SU-DHL-6 (cell line): ENCODE measurements around the gene TNNI3K.

Source experiments
- H2AFZ ChIP-seq: fragments of 200-600 bp; sonication (generic); 2 replicates; pipeline ENCODE4 v1.6.1; 2014; ENCODE audit warnings: low read depth, mild to moderate bottlenecking, moderate library complexity, mixed read lengths, antibody characterized with exemption, low read length; ENCODE audit not compliant: severe bottlenecking
- H3F3A ChIP-seq: fragments of 200-600 bp; shearing (Covaris generic); 2 replicates; pipeline ENCODE4 v1.6.0; 2016; ENCODE audit warnings: antibody characterized with exemption, mild to moderate bottlenecking; ENCODE audit not compliant: insufficient read depth
- H3K27ac ChIP-seq: fragments of 200-600 bp; sonication (generic); 2 replicates; pipeline ENCODE4 v1.5.1; 2016; ENCODE audit warnings: low read depth, mild to moderate bottlenecking, low read length, moderate library complexity, mixed read lengths
- H3K27me3 ChIP-seq: fragments of 200-600 bp; sonication (generic), shearing (Covaris generic); 2 replicates; pipeline ENCODE4 v1.6.0; 2014; ENCODE audit warnings: mild to moderate bottlenecking, low read length
- H3K36me3 ChIP-seq: fragments of 200-600 bp; sonication (generic); 2 replicates; pipeline ENCODE4 v1.6.1; 2014; ENCODE audit warnings: mild to moderate bottlenecking, low read length, mixed read lengths
- H3K4me2 ChIP-seq: fragments of 300-600, 200-600 bp; shearing (Covaris generic), sonication (generic); 2 replicates; pipeline ENCODE4 v1.6.0; 2014; ENCODE audit warnings: low read length, low read depth, mild to moderate bottlenecking; ENCODE audit not compliant: poor library complexity, severe bottlenecking
- H3K4me3 ChIP-seq: fragments of 200-600 bp; sonication (generic); 2 replicates; pipeline ENCODE4 v1.5.1; 2014; ENCODE audit warnings: antibody characterized with exemption, low read length, mild to moderate bottlenecking, mixed read lengths; ENCODE audit not compliant: insufficient read depth, poor library complexity, severe bottlenecking
- H3K79me2 ChIP-seq: fragments of 200-600 bp; sonication (generic); 2 replicates; pipeline ENCODE4 v1.6.1; 2014; ENCODE audit warnings: mild to moderate bottlenecking, low read length, moderate library complexity; ENCODE audit not compliant: insufficient read depth
- H3K9ac ChIP-seq: fragments of 200-600 bp; sonication (generic); 2 replicates; pipeline ENCODE4 v1.7.0; 2014; ENCODE audit warnings: mild to moderate bottlenecking, low read length
- H3K9me2 ChIP-seq: fragments of 200-600 bp; sonication (generic); replicated peaks from 2 replicates; pipeline ENCODE4 v1.6.1; 2014; ENCODE audit warnings: low read length; ENCODE audit not compliant: insufficient read depth
- H3K9me3 ChIP-seq: fragments of 200-600 bp; sonication (generic); 2 replicates; pipeline ENCODE4 v1.6.1; 2014; ENCODE audit warnings: low read length, mixed read lengths; ENCODE audit not compliant: insufficient read depth
- H4K20me1 ChIP-seq: fragments of 200-600 bp; sonication (generic); 2 replicates; pipeline ENCODE4 v1.6.1; 2014; ENCODE audit warnings: low read depth, mild to moderate bottlenecking, antibody characterized with exemption, low read length, moderate library complexity, mixed read lengths
- CTCF ChIP-seq: fragments of 200-600 bp; sonication (generic); IDR thresholded peaks from one replicate; pipeline ENCODE4 v1.5.1; 2017; ENCODE audit warnings: antibody characterized with exemption, mild to moderate bottlenecking, low read length, moderate library complexity; ENCODE audit not compliant: insufficient read depth, poor library complexity, severe bottlenecking
- EZH2phosphoT487 ChIP-seq: fragments of 200-600 bp; sonication (generic), shearing (Covaris generic); conservative IDR thresholded peaks from 2 replicates; pipeline ENCODE4 v1.6.1; 2018; ENCODE audit warnings: mild to moderate bottlenecking, antibody characterized with exemption, low read length, moderate library complexity, mixed read lengths

TNNI3K gene

GRCh38 chr1:74266001-74266400 lies 30.8 kb downstream of the TNNI3K start:
- no peaks in the 10 kb centered on the region for H3K27me3 ChIP-seq
- no peaks in the 10 kb centered on the region for H3F3A ChIP-seq
- no peaks in the 10 kb centered on the region for H3K9me2 ChIP-seq
- no peak overlapping the region for H3K27ac ChIP-seq
- no peak for TF ChIP-seq EZH2phosphoT487
- no peak for TF ChIP-seq CTCF
- no peak overlapping the region for H2AFZ ChIP-seq
- no peaks in the 10 kb centered on the region for H3K79me2 ChIP-seq
- H3K9ac ChIP-seq: no peak overlapping the region
- H3K4me2 ChIP-seq: no peak overlapping the region
- H3K36me3 ChIP-seq: no peaks in the 10 kb centered on the region
- no peaks in the 10 kb centered on the region for H3K9me3 ChIP-seq
- H3K4me3 ChIP-seq: no peak overlapping the region
- no peaks in the 10 kb centered on the region for H4K20me1 ChIP-seq

DNA sequence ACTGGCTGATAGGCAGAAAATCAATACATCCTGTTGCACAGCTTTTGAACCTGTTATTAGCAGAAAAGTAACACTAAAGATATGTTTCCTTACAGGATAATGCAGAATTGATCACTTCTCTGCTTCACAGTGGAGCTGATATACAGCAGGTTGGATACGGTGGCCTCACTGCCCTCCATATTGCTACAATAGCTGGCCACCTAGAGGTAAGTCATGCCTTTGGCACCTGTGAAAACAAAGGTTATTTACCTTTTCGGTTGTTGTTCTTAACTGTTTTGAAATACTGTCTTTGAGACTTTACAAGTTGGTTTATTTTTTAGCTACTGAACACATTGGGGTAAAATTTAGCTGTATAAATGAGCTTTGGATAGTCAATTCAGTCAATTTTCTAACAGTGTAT lies 36.3 kb downstream of the TNNI3K start:
- H3K27ac ChIP-seq: no peak overlapping the region
- no peaks in the 10 kb centered on the region for H3K9me2 ChIP-seq
- H3F3A ChIP-seq: no peaks in the 10 kb centered on the region
- no peak overlapping the region for H3K4me3 ChIP-seq
- H3K27me3 ChIP-seq: no peaks in the 10 kb centered on the region; the same call in 1 of the 2 replicates
- no peaks in the 10 kb centered on the region for H3K36me3 ChIP-seq
- H3K9me3 ChIP-seq: no peaks in the 10 kb centered on the region
- H3K9ac ChIP-seq: no peak overlapping the region
- H4K20me1 ChIP-seq: no peaks in the 10 kb centered on the region
- H3K4me2 ChIP-seq: no peak overlapping the region
- H2AFZ ChIP-seq: no peak overlapping the region
- TF ChIP-seq CTCF: no peak
- no peak for TF ChIP-seq EZH2phosphoT487
- no peaks in the 10 kb centered on the region for H3K79me2 ChIP-seq

DNA sequence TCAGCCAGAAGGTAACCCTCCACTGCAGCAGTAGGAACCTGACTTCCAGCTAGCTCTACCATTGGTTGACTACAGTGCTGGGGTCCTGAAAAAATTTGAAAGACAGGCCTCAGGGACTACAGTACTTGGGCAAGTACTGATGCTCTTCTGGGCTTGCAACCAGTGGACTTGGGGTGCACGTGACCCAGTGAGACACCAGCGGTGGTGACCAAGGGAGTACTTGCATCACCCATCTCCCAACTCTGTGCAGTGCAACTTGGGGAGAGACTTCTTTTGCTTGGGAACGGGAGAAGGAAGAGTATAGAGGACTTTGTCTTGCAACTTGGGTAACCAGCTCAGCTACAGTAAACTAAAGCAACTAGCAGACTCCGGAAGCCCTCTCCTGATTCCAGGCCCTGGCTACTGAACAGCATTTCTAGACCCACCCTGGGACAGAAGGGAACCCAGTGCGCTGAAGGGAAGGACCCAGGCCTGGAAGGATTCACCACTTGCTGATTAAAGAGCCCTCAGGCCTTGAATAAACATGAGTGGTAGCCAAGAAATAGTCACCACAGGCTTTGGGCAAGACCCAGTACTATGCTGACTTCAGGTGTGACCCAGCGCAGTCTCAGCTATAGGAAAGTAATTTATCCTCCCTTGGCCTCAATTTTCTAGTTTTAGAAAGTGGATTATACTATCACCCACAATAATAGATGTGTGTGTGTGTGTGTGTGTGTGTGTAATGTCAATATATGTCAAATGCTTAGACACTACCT lies 45.6 kb downstream of the TNNI3K start:
- H2AFZ ChIP-seq: no peak overlapping the region
- H3K36me3 ChIP-seq: no peaks in the 10 kb centered on the region
- H3K4me2 ChIP-seq: no peak overlapping the region
- no peaks in the 10 kb centered on the region for H3F3A ChIP-seq
- H3K27me3 ChIP-seq: no peaks in the 10 kb centered on the region
- H3K9ac ChIP-seq: no peak overlapping the region
- no peak overlapping the region for H3K4me3 ChIP-seq
- no peak for TF ChIP-seq EZH2phosphoT487
- no peak for TF ChIP-seq CTCF
- no peaks in the 10 kb centered on the region for H3K9me2 ChIP-seq
- no peaks in the 10 kb centered on the region for H3K79me2 ChIP-seq
- no peaks in the 10 kb centered on the region for H3K9me3 ChIP-seq
- H3K27ac ChIP-seq: no peak overlapping the region
- H4K20me1 ChIP-seq: no peaks in the 10 kb centered on the region
